CD4-positive, alpha-beta T cell treated with Interferon gamma for 1 hour (primary cell): ENCODE data around the gene EN2.
"Not testable (repeated sequence)": the region's sequence is repeated elsewhere in the genome, so short reads cannot be mapped to it uniquely, and the experiment has no call there.

ENCODE experiments used
- DNase-seq: peaks from one replicate; pipeline ENCODE4 v3.0.0-alpha.2; 2020

The EN2 gene

GRCh38 chr7:155426543-155427410, 31.2 kb upstream of the EN2 start:
- no peak for DNase-seq

GRCh38 chr7:155427411-155428038, 30.4 kb upstream of the EN2 start:
- no peak for DNase-seq

- DNase-seq: no peak
These were observed 29.6 kb upstream of the EN2 start for GRCh38 chr7:155428171-155428834.

- no peak for DNase-seq
These were observed 28.3 kb upstream of the EN2 start for GRCh38 chr7:155429651-155430050.

GRCh38 chr7:155430606-155431005, 27.3 kb upstream of the EN2 start:
- no peak for DNase-seq

GRCh38 chr7:155431231-155431630, 26.7 kb upstream of the EN2 start:
- no peak for DNase-seq

- no peak for DNase-seq
These were observed 26.2 kb upstream of the EN2 start for GRCh38 chr7:155431711-155432110.

GRCh38 chr7:155435110-155435509, 22.8 kb upstream of the EN2 start:
- no peak for DNase-seq

GRCh38 chr7:155437836-155438235, 20.1 kb upstream of the EN2 start:
- no peak for DNase-seq

- DNase-seq: no peak
These were observed 19.2 kb upstream of the EN2 start for GRCh38 chr7:155438777-155439176.

- DNase-seq: no peak
These were observed 18.5 kb upstream of the EN2 start for GRCh38 chr7:155439311-155440017.

- DNase-seq: no peak
These were observed 17.9 kb upstream of the EN2 start for GRCh38 chr7:155440018-155440410.

- no peak for DNase-seq
These were observed 16.1 kb upstream of the EN2 start for GRCh38 chr7:155441856-155442255.

GRCh38 chr7:155444746-155445145, 13.2 kb upstream of the EN2 start:
- no peak for DNase-seq

GRCh38 chr7:155445606-155446005, 12.3 kb upstream of the EN2 start:
- DNase-seq: not testable (repeated sequence)

- DNase-seq: no peak
These were observed 10.3 kb upstream of the EN2 start for GRCh38 chr7:155447603-155448002.

GRCh38 chr7:155448632-155449007, 9.3 kb upstream of the EN2 start:
- no peak for DNase-seq

GRCh38 chr7:155449008-155449868, 8.7 kb upstream of the EN2 start:
- no peak for DNase-seq

GRCh38 chr7:155449869-155450557, 7.9 kb upstream of the EN2 start:
- DNase-seq: no peak

- no peak for DNase-seq
These were observed 7.4 kb upstream of the EN2 start for GRCh38 chr7:155450558-155450969.

GRCh38 chr7:155450970-155451801, 6.7 kb upstream of the EN2 start:
- no peak for DNase-seq
